Keratinocyte (primary cell): Measurements from ENCODE around the gene SNW1. TPM values are rescaled to one million over a fixed set of nuclear protein-coding genes. Genes with fewer than 3 reads are reported as not detected.
A peak's percentile ranks its signal among the peaks of the same experiment; 100 is the strongest.
"Not testable (repeated sequence)": the region's sequence is repeated elsewhere in the genome, so short reads cannot be mapped to it uniquely, and the experiment has no call there.

Experiments used
- DNase-seq: peaks from one replicate; pipeline ENCODE4 v3.0.0-alpha.2; 2011; ENCODE audit warnings: low read depth, missing footprints, low spot score
- FAIRE-seq: peaks from 2 replicates; lab custom pipeline; 2011; peaks lifted over from hg19 to GRCh38; lab: Jason Lieb, UNC
- H2AFZ ChIP-seq: 2 replicates; pipeline ENCODE4 v1.6.0; 2012; ENCODE audit warnings: low read length, control low read depth, inconsistent platforms; ENCODE audit not compliant: control insufficient read depth
- H3K27ac ChIP-seq: 2 replicates; pipeline ENCODE4 v1.5.1; 2011; ENCODE audit warnings: low read length; ENCODE audit not compliant: control insufficient read depth, insufficient read depth
- H3K27me3 ChIP-seq: 3 replicates; pipeline ENCODE4 v1.6.0; 2011; ENCODE audit warnings: low read length; ENCODE audit not compliant: control insufficient read depth, insufficient read depth; ENCODE audit errors: extremely low read depth
- H3K36me3 ChIP-seq, 2 experiments: 2 replicates in 1 of 2; 3 replicates in 1 of 2; pipeline ENCODE4 v1.5.1; 2011; ENCODE audit warnings: low read length in 2 of 2, mild to moderate bottlenecking in 1 of 2; ENCODE audit not compliant: control insufficient read depth in 2 of 2, insufficient read depth in 2 of 2; ENCODE audit errors: extremely low read depth in 1 of 2
- H3K4me1 ChIP-seq: 3 replicates; pipeline ENCODE4 v1.5.1; 2011; ENCODE audit warnings: low read length; ENCODE audit not compliant: control insufficient read depth, insufficient read depth; ENCODE audit errors: extremely low read depth
- H3K4me2 ChIP-seq: 3 replicates; pipeline ENCODE4 v1.6.0; 2011; ENCODE audit warnings: low read depth, low read length; ENCODE audit not compliant: control insufficient read depth, insufficient read depth; ENCODE audit errors: extremely low read depth
- H3K4me3 ChIP-seq, 3 experiments: fragments of 200-600 bp in 1 of 3; sonication (generic) in 1 of 3; 2 replicates in 2 of 3; 3 replicates in 1 of 3; pipeline ENCODE4 v1.5.1; 2011 to 2016; ENCODE audit warnings: low read length in 3 of 3, mild to moderate bottlenecking in 3 of 3, control low read depth in 2 of 3, inconsistent platforms in 1 of 3, low read depth in 1 of 3, mixed read lengths in 1 of 3, mixed run types in 1 of 3, moderate library complexity in 1 of 3; ENCODE audit not compliant: control insufficient read depth in 2 of 3, insufficient read depth in 2 of 3; ENCODE audit errors: extremely low read depth in 1 of 3
- H3K79me2 ChIP-seq: 2 replicates; pipeline ENCODE4 v1.6.0; 2012; ENCODE audit warnings: low read length; ENCODE audit not compliant: control insufficient read depth, insufficient read depth
- H3K9ac ChIP-seq: 3 replicates; pipeline ENCODE4 v1.6.0; 2011; ENCODE audit warnings: low read length; ENCODE audit not compliant: control insufficient read depth, insufficient read depth; ENCODE audit errors: extremely low read depth
- H3K9me1 ChIP-seq: 3 replicates; pipeline ENCODE4 v1.6.0; 2011; ENCODE audit warnings: low read length; ENCODE audit not compliant: control insufficient read depth, insufficient read depth; ENCODE audit errors: extremely low read depth
- H3K9me3 ChIP-seq: 2 replicates; pipeline ENCODE4 v1.5.1; 2012; ENCODE audit warnings: low read depth, low read length; ENCODE audit not compliant: control insufficient read depth
- H4K20me1 ChIP-seq: 3 replicates; pipeline ENCODE4 v1.6.0; 2011; ENCODE audit warnings: low read length; ENCODE audit not compliant: control insufficient read depth, insufficient read depth; ENCODE audit errors: extremely low read depth
- dilution Hi-C: fragments of 300-500 bp; cut with MboI; formaldehyde crosslinking; loops from one replicate; pipeline ENCODE4 v1.7.0; 2020; ENCODE audit warnings: low sequenced_read_pairs; ENCODE audit not compliant: extremely low pct_ligation_motif_present
- polyA plus RNA-seq, 5 experiments: library from polyadenylated mRNA; depleted of rRNA in 3 of 5; stranded (reverse) in 3 of 5; stranded (forward) in 1 of 5; unstranded in 1 of 5; fragments of >200 nt; gene quantifications; 1 replicate in 1 of 5; 2 replicates in 3 of 5; 3 replicates in 1 of 5; pipeline versions ENCODE4 v1.2.1 to v1.2.3, GENCODE V29; 2011 to 2012; ENCODE audit warnings: missing spikeins in 2 of 5, low read depth in 1 of 5, low replicate concordance in 1 of 5
- TF ChIP-seq, protein P1 (sequence below), 3 experiments: IDR thresholded peaks in 1 of 3; conservative IDR thresholded peaks in 1 of 3; optimal IDR thresholded peaks in 1 of 3; 2 replicates in 2 of 3; 3 replicates in 1 of 3; pipeline versions ENCODE3 to v1.5.1; 2011; ENCODE audit warnings: low read length in 3 of 3, mild to moderate bottlenecking in 3 of 3, moderate library complexity in 2 of 3, control low read depth in 1 of 3, inconsistent platforms in 1 of 3; ENCODE audit not compliant: insufficient read depth in 2 of 3; ENCODE audit errors: extremely low read depth in 1 of 3

The SNW1 gene
- polyA plus RNA-seq, 1 donor (not counting 4 experiments of a cell fraction or from before 2014, with no cell fraction given) = 52.5 TPM

DNA sequence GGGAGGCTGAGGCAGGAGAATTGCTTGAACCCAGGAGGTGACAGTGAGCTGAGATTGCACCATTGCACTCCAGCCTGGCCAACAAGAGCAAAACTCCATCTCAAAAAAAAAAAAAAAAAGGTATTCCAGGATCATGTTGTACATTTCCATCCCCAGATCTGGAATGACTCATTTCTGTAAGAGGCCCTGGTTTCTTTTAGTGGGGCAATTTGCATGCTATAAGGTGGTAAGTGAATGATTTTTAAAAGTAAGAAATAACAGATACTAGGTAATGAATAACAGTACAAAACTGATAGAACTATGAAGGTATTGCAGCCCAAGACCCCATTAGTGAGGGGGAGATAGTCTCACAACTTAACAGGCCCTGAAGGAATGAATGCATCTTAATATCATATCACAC is 21.2 kb upstream of the SNW1 start:
- Histone ChIP-seq H3K9me1 (no peaks in the 10 kb centered on the region), H3K36me3 (no peaks in the 10 kb centered on the region), H4K20me1 (no peaks in the 10 kb centered on the region), H3K9ac (no peak overlapping the region), H3K27ac (no peak overlapping the region), H3K4me3 (no peak overlapping the region), H3K4me2 (no peak overlapping the region), H3K9me3 (no peaks in the 10 kb centered on the region), H2AFZ (no peak overlapping the region), H3K27me3 (no peaks in the 10 kb centered on the region), H3K4me1 (no peaks in the 10 kb centered on the region), H3K79me2 (no peaks in the 10 kb centered on the region)
- TF ChIP-seq, protein P1, sequence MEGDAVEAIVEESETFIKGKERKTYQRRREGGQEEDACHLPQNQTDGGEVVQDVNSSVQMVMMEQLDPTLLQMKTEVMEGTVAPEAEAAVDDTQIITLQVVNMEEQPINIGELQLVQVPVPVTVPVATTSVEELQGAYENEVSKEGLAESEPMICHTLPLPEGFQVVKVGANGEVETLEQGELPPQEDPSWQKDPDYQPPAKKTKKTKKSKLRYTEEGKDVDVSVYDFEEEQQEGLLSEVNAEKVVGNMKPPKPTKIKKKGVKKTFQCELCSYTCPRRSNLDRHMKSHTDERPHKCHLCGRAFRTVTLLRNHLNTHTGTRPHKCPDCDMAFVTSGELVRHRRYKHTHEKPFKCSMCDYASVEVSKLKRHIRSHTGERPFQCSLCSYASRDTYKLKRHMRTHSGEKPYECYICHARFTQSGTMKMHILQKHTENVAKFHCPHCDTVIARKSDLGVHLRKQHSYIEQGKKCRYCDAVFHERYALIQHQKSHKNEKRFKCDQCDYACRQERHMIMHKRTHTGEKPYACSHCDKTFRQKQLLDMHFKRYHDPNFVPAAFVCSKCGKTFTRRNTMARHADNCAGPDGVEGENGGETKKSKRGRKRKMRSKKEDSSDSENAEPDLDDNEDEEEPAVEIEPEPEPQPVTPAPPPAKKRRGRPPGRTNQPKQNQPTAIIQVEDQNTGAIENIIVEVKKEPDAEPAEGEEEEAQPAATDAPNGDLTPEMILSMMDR (optimal IDR thresholded peaks at IDR 0.05 in 1 of 3, IDR thresholded peaks at IDR 0.05 in 1 of 3, conservative IDR thresholded peaks at IDR 0.05 in 1 of 3; ENCODE audit: extremely low read depth in 1 of 3, insufficient read depth in 2 of 3, low read length in 3 of 3) = no peak
- dilution Hi-C loops = no loop called here
- DNase-seq (no peak), FAIRE-seq (no peak)

DNA sequence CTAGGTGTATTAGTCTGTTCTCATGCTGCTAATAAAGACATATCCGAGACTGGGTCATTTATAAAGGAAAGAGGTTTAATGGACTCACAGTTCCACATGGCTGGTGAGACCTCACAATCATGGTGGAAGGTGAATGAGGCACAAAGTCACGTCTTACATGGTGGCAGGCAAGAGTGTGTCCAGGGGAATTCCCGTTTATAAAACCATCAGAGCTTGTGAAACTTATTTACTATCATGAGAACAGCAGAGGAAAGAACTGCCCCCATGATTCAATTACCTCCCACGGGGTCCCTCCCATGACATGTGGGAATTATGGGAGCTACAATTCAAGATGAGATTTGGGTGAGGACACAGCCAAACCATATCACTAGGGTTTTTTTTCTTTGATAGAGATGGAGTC is 13.0 kb upstream of the SNW1 start:
- H3K4me1 ChIP-seq, dilution Hi-C loops, H3K36me3 ChIP-seq, H3K27ac ChIP-seq, FAIRE-seq, H3K27me3 ChIP-seq, DNase-seq, H4K20me1 ChIP-seq, H3K79me2 ChIP-seq, H2AFZ ChIP-seq, H3K4me2 ChIP-seq, H3K9me1 ChIP-seq, H3K4me3 ChIP-seq, H3K9me3 ChIP-seq, H3K9ac ChIP-seq: not testable (repeated sequence)

DNA sequence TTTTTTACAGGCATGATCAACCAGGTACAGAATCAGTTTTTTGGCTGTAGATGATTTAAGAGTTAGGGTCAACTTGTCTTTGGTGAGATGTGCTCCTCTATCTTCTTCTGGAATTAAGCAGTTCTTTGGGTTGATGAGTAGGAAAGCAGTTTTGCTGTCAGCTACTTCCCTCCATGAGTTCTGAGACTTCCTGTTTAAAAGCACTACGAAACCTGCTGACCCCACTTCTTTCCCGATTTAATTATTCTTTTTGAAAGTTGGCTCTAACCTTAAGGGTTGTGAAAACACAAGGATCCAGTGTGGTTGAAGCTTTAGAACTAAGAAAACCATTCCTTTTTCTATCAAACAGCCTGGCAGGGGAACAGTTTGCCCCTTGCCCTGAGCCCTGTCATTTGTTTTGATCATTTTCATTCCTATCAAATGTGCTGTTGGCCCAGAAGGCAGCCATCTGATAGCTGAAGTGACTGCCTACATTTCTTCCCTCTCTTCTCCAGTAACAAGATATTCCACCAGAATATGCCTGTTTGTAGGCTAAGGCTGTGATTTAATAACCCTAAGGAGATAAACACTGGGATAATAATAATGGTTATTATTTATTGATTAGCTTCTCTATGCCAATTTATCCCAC is 7.6 kb upstream of the SNW1 start:
- H3K79me2 ChIP-seq, dilution Hi-C loops, DNase-seq, H4K20me1 ChIP-seq, H3K9ac ChIP-seq, H3K27me3 ChIP-seq, H3K4me3 ChIP-seq, H3K36me3 ChIP-seq, H3K27ac ChIP-seq, H3K9me3 ChIP-seq, H3K4me1 ChIP-seq, H2AFZ ChIP-seq, H3K9me1 ChIP-seq, H3K4me2 ChIP-seq: not testable (repeated sequence)
- peak; percentile 75 for FAIRE-seq
